IMR-90 (cell line): Measurements from ENCODE around the gene TMEM81. TPM values are rescaled to one million over a fixed set of nuclear protein-coding genes. Genes with fewer than 3 reads are reported as not detected.

Experiments
- ATAC-seq: fragments of 200-7000 bp; cut with Tn5 transposase; 2 replicates; pipeline ENCODE4 v1.9.1; 2020; ENCODE audit warnings: low read depth, mild to moderate bottlenecking, moderate library complexity
- BruUV-seq: library from RNA; stranded (reverse); fragments of 400-500 nt; replicated peaks from 2 replicates; lab custom pipeline; 2021; lab: Mats Ljungman, UMichigan
- CTCF ChIA-PET: fragments of 300-600 bp; formaldehyde crosslinking; extraction: SDS; loops from one replicate; lab custom pipeline; 2021; ENCODE audit warnings: antibody characterized with exemption; lab: Yijun Ruan, JAX
- POLR2A ChIA-PET: fragments of 300-600 bp; sonication (Branson Sonifier 250); formaldehyde crosslinking; loops from one replicate; lab custom pipeline; 2022; ENCODE audit warnings: antibody characterized with exemption; ENCODE audit not compliant: unreplicated experiment; lab: Charles Lee
- DNase-seq: peaks from one replicate; pipeline ENCODE4 v3.0.0; 2013
- H2AFZ ChIP-seq: replicated peaks from 2 replicates; pipeline ENCODE3; 2013; ENCODE audit warnings: low read length, mild to moderate bottlenecking; ENCODE audit not compliant: poor library complexity
- H2AK5ac ChIP-seq: 2 replicates; pipeline ENCODE4 v1.6.1; 2013; ENCODE audit warnings: low read depth, low read length, inconsistent platforms
- H2AK9ac ChIP-seq: replicated peaks from 2 replicates; pipeline ENCODE3; 2013; ENCODE audit warnings: mild to moderate bottlenecking, low read depth, low read length, moderate library complexity; ENCODE audit not compliant: poor library complexity
- H2BK120ac ChIP-seq: 2 replicates; pipeline ENCODE4 v1.6.1; 2013; ENCODE audit warnings: low read depth, low read length, inconsistent platforms
- H2BK15ac ChIP-seq: 3 replicates; pipeline ENCODE4 v1.6.1; 2013; ENCODE audit warnings: low read depth, low read length, inconsistent platforms
- H2BK20ac ChIP-seq: 2 replicates; pipeline ENCODE4 v1.6.1; 2013; ENCODE audit warnings: low read depth, mild to moderate bottlenecking, inconsistent platforms, low read length, moderate library complexity
- H2BK5ac ChIP-seq: 2 replicates; pipeline ENCODE4 v1.6.1; 2013; ENCODE audit warnings: mild to moderate bottlenecking, low read depth, low read length, inconsistent platforms; ENCODE audit not compliant: poor library complexity, severe bottlenecking
- H3K14ac ChIP-seq: replicated peaks from 2 replicates; pipeline ENCODE4 v1.6.1; 2013; ENCODE audit warnings: low read depth, low read length, inconsistent platforms
- H3K18ac ChIP-seq: 2 replicates; pipeline ENCODE4 v1.6.1; 2013; ENCODE audit warnings: low read depth, low read length, control low read depth
- H3K23ac ChIP-seq: 2 replicates; pipeline ENCODE4 v1.6.1; 2013; ENCODE audit warnings: low read depth, low read length, inconsistent platforms
- H3K27ac ChIP-seq: 2 replicates; pipeline ENCODE4 v1.5.1; 2013; ENCODE audit warnings: mild to moderate bottlenecking, control low read depth, low read length; ENCODE audit not compliant: insufficient read depth
- H3K27me3 ChIP-seq: 2 replicates; pipeline ENCODE4 v1.6.1; 2013; ENCODE audit warnings: low read length; ENCODE audit not compliant: control insufficient read depth, insufficient read depth
- H3K36me3 ChIP-seq: 2 replicates; pipeline ENCODE4 v1.6.1; 2013; ENCODE audit warnings: low read length, mixed read lengths; ENCODE audit not compliant: control insufficient read depth, insufficient read depth
- H3K4ac ChIP-seq: 2 replicates; pipeline ENCODE4 v1.6.1; 2013; ENCODE audit warnings: low read depth, low read length, inconsistent platforms
- H3K4me1 ChIP-seq: 2 replicates; pipeline ENCODE4 v1.6.1; 2013; ENCODE audit warnings: low read length, mixed read lengths; ENCODE audit not compliant: control insufficient read depth, insufficient read depth
- H3K4me2 ChIP-seq: 2 replicates; pipeline ENCODE4 v1.6.1; 2013; ENCODE audit warnings: low read depth, mild to moderate bottlenecking, control low read depth, low read length, moderate library complexity
- H3K4me3 ChIP-seq: 2 replicates; pipeline ENCODE4 v1.5.1; 2013; ENCODE audit warnings: low read depth, mild to moderate bottlenecking, control low read depth, low read length, moderate library complexity; ENCODE audit not compliant: insufficient read depth
- H3K56ac ChIP-seq: 2 replicates; pipeline ENCODE4 v1.6.1; 2013; ENCODE audit warnings: low read length, inconsistent platforms; ENCODE audit not compliant: insufficient read depth; ENCODE audit errors: extremely low read depth
- H3K79me1 ChIP-seq, 2 experiments: 2 replicates each; pipeline ENCODE4 v1.6.1; 2013; ENCODE audit warnings: low read length in 2 of 2, inconsistent platforms in 1 of 2, low read depth in 1 of 2
- H3K9ac ChIP-seq: 2 replicates; pipeline ENCODE4 v1.6.1; 2013; ENCODE audit warnings: low read depth, low read length, control low read depth
- H3K9me1 ChIP-seq: 2 replicates; pipeline ENCODE4 v1.6.1; 2013; ENCODE audit warnings: low read length, inconsistent platforms; ENCODE audit not compliant: insufficient read depth
- H3K9me3 ChIP-seq: 2 replicates; pipeline ENCODE4 v1.6.1; 2013; ENCODE audit warnings: low read length; ENCODE audit not compliant: control insufficient read depth, insufficient read depth
- H4K20me1 ChIP-seq: 2 replicates; pipeline ENCODE4 v1.6.1; 2013; ENCODE audit warnings: low read length, inconsistent platforms; ENCODE audit not compliant: insufficient read depth
- H4K5ac ChIP-seq: 2 replicates; pipeline ENCODE4 v1.6.1; 2013; ENCODE audit warnings: mild to moderate bottlenecking, low read depth, low read length, control low read depth
- H4K8ac ChIP-seq, 2 experiments: 2 replicates each; pipeline ENCODE4 v1.6.1; 2013; ENCODE audit warnings: low read depth in 2 of 2, low read length in 2 of 2, control low read depth in 1 of 2, inconsistent platforms in 1 of 2
- H4K91ac ChIP-seq: 2 replicates; pipeline ENCODE4 v1.6.1; 2013; ENCODE audit warnings: low read depth, low read length, inconsistent platforms; ENCODE audit not compliant: insufficient read depth
- BHLHE40 ChIP-seq: fragments of 150-350 bp; IDR thresholded peaks from 2 replicates; pipeline ENCODE4 v1.6.1; 2016; ENCODE audit warnings: mild to moderate bottlenecking, low read depth, low read length
- CEBPB ChIP-seq: IDR thresholded peaks from 2 replicates; pipeline ENCODE4 v1.6.1; 2012; ENCODE audit warnings: low read depth, low read length, improper control_type of control experiment
- CHD1 ChIP-seq: IDR thresholded peaks from 2 replicates; pipeline ENCODE4 v1.6.1; 2012; ENCODE audit warnings: low read depth, low read length, improper control_type of control experiment
- MAFK ChIP-seq: IDR thresholded peaks from 2 replicates; pipeline ENCODE4 v1.6.1; 2012; ENCODE audit warnings: low read depth, low read length, improper control_type of control experiment
- MAZ ChIP-seq: IDR thresholded peaks from 2 replicates; pipeline ENCODE4 v1.6.1; 2012; ENCODE audit warnings: low read depth, mild to moderate bottlenecking, low read length, improper control_type of control experiment, moderate library complexity, borderline replicate concordance
- MXI1 ChIP-seq: IDR thresholded peaks from 2 replicates; pipeline ENCODE4 v1.6.1; 2012; ENCODE audit warnings: low read depth, mild to moderate bottlenecking, low read length, moderate library complexity, borderline replicate concordance
- NFE2L2 ChIP-seq: fragments of 150-350 bp; IDR thresholded peaks from 2 replicates; pipeline ENCODE4 v1.6.1; 2016; ENCODE audit warnings: low read depth, mild to moderate bottlenecking, low read length
- POLR2A ChIP-seq: IDR thresholded peaks from 2 replicates; pipeline ENCODE4 v1.6.1; 2012; ENCODE audit warnings: mild to moderate bottlenecking, low read depth, low read length
- RAD21 ChIP-seq: IDR thresholded peaks from 2 replicates; pipeline ENCODE4 v1.6.1; 2012; ENCODE audit warnings: low read length, improper control_type of control experiment
- RCOR1 ChIP-seq: IDR thresholded peaks from 2 replicates; pipeline ENCODE4 v1.6.1; 2012; ENCODE audit warnings: mild to moderate bottlenecking, low read length, improper control_type of control experiment; ENCODE audit not compliant: insufficient replicate concordance
- RFX5 ChIP-seq: IDR thresholded peaks from 2 replicates; pipeline ENCODE4 v1.8.0; 2012; ENCODE audit warnings: low read depth, mild to moderate bottlenecking, low read length, moderate library complexity
- SMC3 ChIP-seq: fragments of 150-350 bp; IDR thresholded peaks from 2 replicates; pipeline ENCODE4 v1.6.1; 2016; ENCODE audit warnings: low read depth, mild to moderate bottlenecking, antibody characterized with exemption, low read length, moderate library complexity
- WGBS, 2 experiments: methylation state at CpG; one replicate each; pipeline versions ENCODE4 v1.1.5 to v1.1.7; 2013; ENCODE audit warnings: missing lambda C conversion rate in 2 of 2; ENCODE audit not compliant: insufficient read length in 1 of 2; ENCODE audit errors: extremely low coverage in 2 of 2; 5-methylcytosine and 5-hydroxymethylcytosine counted together
- dilution Hi-C: fragments of 300-500 bp; cut with HindIII; formaldehyde crosslinking; loops from one replicate; pipeline ENCODE4 v1.14.3; 2018; ENCODE audit warnings: low sequenced_read_pairs; ENCODE audit not compliant: unreplicated experiment
- in situ Hi-C: fragments of 300-500 bp; cut with MboI; formaldehyde crosslinking; loops from 3 replicates; pipeline ENCODE4 v1.14.3; 2019; ENCODE audit warnings: low sequenced_read_pairs, inconsistent platforms, mixed read lengths
- intact Hi-C: fragments of 100-400 bp; cut with micrococcal nuclease; formaldehyde crosslinking; loops from 2 replicates; pipeline ENCODE4 v1.10.0; 2022
- polyA plus RNA-seq, 3 experiments: library from polyadenylated mRNA; depleted of rRNA; stranded (reverse); fragments of >200 nt; gene quantifications; 2 replicates each; pipeline ENCODE4 v1.2.3, GENCODE V29; 2012; ENCODE audit warnings: low replicate concordance in 1 of 3
- total RNA-seq: library from RNA; depleted of rRNA; stranded (reverse); fragments of >200 nt; gene quantifications from 2 replicates; pipeline ENCODE4 v1.2.3, GENCODE V29; 2012
- TF ChIP-seq, protein P1 (sequence below): fragments of 150-350 bp; IDR thresholded peaks from 2 replicates; pipeline ENCODE4 v1.6.1; 2016; ENCODE audit warnings: low read depth, mild to moderate bottlenecking, low read length, moderate library complexity, borderline replicate concordance
- TF ChIP-seq, protein P2 (sequence below): conservative IDR thresholded peaks from 2 replicates; pipeline ENCODE4 v1.5.1; 2012; ENCODE audit warnings: mild to moderate bottlenecking, low read depth, low read length, improper control_type of control experiment
- TF ChIP-seq, protein P3 (sequence below): fragments of 150-350 bp; IDR thresholded peaks from 2 replicates; pipeline ENCODE4 v1.6.1; 2017; ENCODE audit warnings: mild to moderate bottlenecking, antibody characterized with exemption, low read length, low read depth

The TMEM81 gene
- total and polyA plus RNA-seq, 2 of the 4 experiments (the other 2 are of a cell fraction), result 1.5 to 1.8 TPM

DNA sequence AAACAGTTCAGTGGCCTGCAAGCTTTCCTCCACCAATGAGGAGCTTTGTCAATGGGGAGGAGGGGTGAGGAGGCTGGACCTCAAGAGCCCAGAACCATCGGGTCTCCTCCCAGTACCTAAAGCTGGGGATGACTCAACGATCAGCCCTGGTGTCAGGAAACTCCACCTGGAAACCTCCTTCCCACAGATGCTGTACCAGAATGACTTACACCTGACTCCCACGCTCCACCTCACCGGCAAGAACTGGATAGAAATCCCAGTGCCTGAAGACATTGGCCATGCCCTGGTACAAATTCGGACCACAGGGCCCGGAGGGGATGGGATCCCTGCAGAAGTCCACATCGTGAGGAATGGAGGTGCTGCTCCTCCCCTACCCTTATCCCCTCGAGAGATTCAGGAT, 11.4 kb downstream of the TMEM81 start:
- no peak overlapping the region for H3K27ac ChIP-seq
- no peak overlapping the region for H3K4ac ChIP-seq
- POLR2A ChIA-PET, result no interaction called here
- dilution Hi-C loops, result no loop called here
- no peaks in the 10 kb centered on the region for H3K79me1 ChIP-seq
- H4K8ac ChIP-seq, result no peak overlapping the region
- intact Hi-C loops, result no loop called here
- no peaks in the 10 kb centered on the region for H3K9me3 ChIP-seq
- no peaks in the 10 kb centered on the region; the same call in 1 of the 2 replicates for H3K9me1 ChIP-seq
- H3K9ac ChIP-seq, result no peak overlapping the region
- no peak overlapping the region for H2BK5ac ChIP-seq
- no peak overlapping the region for H4K91ac ChIP-seq
- no peak overlapping the region for H4K5ac ChIP-seq
- no TSS peak for BruUV-seq
- no peak overlapping the region for H2BK20ac ChIP-seq
- no peak overlapping the region for H3K4me2 ChIP-seq
- no peak overlapping the region for H2BK15ac ChIP-seq
- H3K18ac ChIP-seq, result no peak overlapping the region
- no peaks in the 10 kb centered on the region; the same call in 1 of the 2 replicates for H3K4me1 ChIP-seq
- no CpG with 5 or more reads among the region's 8 CpGs for WGBS, 2 experiments
- no peak for ATAC-seq
- H2BK120ac ChIP-seq, result no peak overlapping the region
- no peak overlapping the region for H2AFZ ChIP-seq
- TF ChIP-seq RAD21 (no peak), NFE2L2 (no peak), MXI1 (no peak), SMC3 (no peak), MAFK (no peak), CEBPB (no peak), MAZ (no peak), RCOR1 (no peak), RFX5 (no peak), CHD1 (no peak), BHLHE40 (no peak), POLR2A (no peak)
- TF ChIP-seq, protein P1, sequence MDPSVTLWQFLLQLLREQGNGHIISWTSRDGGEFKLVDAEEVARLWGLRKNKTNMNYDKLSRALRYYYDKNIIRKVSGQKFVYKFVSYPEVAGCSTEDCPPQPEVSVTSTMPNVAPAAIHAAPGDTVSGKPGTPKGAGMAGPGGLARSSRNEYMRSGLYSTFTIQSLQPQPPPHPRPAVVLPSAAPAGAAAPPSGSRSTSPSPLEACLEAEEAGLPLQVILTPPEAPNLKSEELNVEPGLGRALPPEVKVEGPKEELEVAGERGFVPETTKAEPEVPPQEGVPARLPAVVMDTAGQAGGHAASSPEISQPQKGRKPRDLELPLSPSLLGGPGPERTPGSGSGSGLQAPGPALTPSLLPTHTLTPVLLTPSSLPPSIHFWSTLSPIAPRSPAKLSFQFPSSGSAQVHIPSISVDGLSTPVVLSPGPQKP, result no peak
- TF ChIP-seq, protein P2, sequence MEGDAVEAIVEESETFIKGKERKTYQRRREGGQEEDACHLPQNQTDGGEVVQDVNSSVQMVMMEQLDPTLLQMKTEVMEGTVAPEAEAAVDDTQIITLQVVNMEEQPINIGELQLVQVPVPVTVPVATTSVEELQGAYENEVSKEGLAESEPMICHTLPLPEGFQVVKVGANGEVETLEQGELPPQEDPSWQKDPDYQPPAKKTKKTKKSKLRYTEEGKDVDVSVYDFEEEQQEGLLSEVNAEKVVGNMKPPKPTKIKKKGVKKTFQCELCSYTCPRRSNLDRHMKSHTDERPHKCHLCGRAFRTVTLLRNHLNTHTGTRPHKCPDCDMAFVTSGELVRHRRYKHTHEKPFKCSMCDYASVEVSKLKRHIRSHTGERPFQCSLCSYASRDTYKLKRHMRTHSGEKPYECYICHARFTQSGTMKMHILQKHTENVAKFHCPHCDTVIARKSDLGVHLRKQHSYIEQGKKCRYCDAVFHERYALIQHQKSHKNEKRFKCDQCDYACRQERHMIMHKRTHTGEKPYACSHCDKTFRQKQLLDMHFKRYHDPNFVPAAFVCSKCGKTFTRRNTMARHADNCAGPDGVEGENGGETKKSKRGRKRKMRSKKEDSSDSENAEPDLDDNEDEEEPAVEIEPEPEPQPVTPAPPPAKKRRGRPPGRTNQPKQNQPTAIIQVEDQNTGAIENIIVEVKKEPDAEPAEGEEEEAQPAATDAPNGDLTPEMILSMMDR, result no peak
- TF ChIP-seq, protein P3, sequence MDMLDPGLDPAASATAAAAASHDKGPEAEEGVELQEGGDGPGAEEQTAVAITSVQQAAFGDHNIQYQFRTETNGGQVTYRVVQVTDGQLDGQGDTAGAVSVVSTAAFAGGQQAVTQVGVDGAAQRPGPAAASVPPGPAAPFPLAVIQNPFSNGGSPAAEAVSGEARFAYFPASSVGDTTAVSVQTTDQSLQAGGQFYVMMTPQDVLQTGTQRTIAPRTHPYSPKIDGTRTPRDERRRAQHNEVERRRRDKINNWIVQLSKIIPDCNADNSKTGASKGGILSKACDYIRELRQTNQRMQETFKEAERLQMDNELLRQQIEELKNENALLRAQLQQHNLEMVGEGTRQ, result no peak
- no peak overlapping the region for H2AK9ac ChIP-seq
- no peak overlapping the region for H3K4me3 ChIP-seq
- H3K23ac ChIP-seq, result no peak overlapping the region
- no peak overlapping the region for H3K56ac ChIP-seq
- H2AK5ac ChIP-seq, result no peak overlapping the region
- in situ Hi-C loops, result no loop called here
- no peaks in the 10 kb centered on the region for H3K36me3 ChIP-seq
- CTCF ChIA-PET, result interaction anchor here (0.7 kb wide), 1 partner anchor 11 kb away, joined by 3 read pairs; no protein-coding TSS in a partner anchor
- H3K27me3 ChIP-seq, result peaks cover 2% of the 10 kb centered on the region
- DNase-seq, result no peak
- H4K20me1 ChIP-seq, result no peaks in the 10 kb centered on the region
- H3K14ac ChIP-seq, result no peak overlapping the region
